H1 (cell line): ENCODE measurements around the gene NEGR1. TPM values are rescaled to one million over a fixed set of nuclear protein-coding genes. Genes with fewer than 3 reads are reported as not detected.

Source experiments
- CTCF ChIA-PET: fragments of 300-600 bp; sonication (Branson Sonifier 250); formaldehyde crosslinking; loops from one replicate; lab custom pipeline; 2021; ENCODE audit not compliant: partially characterized antibody; lab: Charles Lee
- POLR2A ChIA-PET: fragments of 300-600 bp; sonication (Branson Sonifier 250); formaldehyde crosslinking; loops from one replicate; lab custom pipeline; 2021; ENCODE audit warnings: inconsistent platforms; ENCODE audit not compliant: partially characterized antibody; lab: Charles Lee
- DNase-seq, 2 experiments: peaks; one replicate each; pipeline versions ENCODE4 v3.0.0 to v3.0.0-alpha.2; 2010 to 2022; ENCODE audit warnings: low spot score in 2 of 2, low read depth in 1 of 2, mixed read lengths in 1 of 2
- FAIRE-seq: peaks from 2 replicates; lab custom pipeline; 2011; peaks lifted over from hg19 to GRCh38; lab: Jason Lieb, UNC
- H2AFZ ChIP-seq: 2 replicates; pipeline ENCODE4 v1.8.1; 2012; ENCODE audit warnings: low read length, inconsistent platforms
- H2AK5ac ChIP-seq: 2 replicates; pipeline ENCODE4 v1.6.1; 2013; ENCODE audit warnings: low read depth, low read length
- H2BK120ac ChIP-seq: replicated peaks from 2 replicates; pipeline ENCODE3; 2013; ENCODE audit warnings: low read depth, low read length, inconsistent platforms
- H2BK12ac ChIP-seq: 2 replicates; pipeline ENCODE4 v1.6.1; 2013; ENCODE audit warnings: low read depth, low read length
- H2BK15ac ChIP-seq: 2 replicates; pipeline ENCODE4 v1.6.1; 2013; ENCODE audit warnings: low read length
- H2BK20ac ChIP-seq: 2 replicates; pipeline ENCODE4 v1.6.1; 2013; ENCODE audit warnings: low read length
- H2BK5ac ChIP-seq: 2 replicates; pipeline ENCODE4 v1.6.1; 2013; ENCODE audit warnings: low read depth, low read length
- H3K14ac ChIP-seq: 2 replicates; pipeline ENCODE4 v1.6.1; 2013; ENCODE audit warnings: inconsistent platforms; ENCODE audit not compliant: insufficient read length
- H3K18ac ChIP-seq: 2 replicates; pipeline ENCODE4 v1.6.1; 2013; ENCODE audit warnings: low read length; ENCODE audit errors: extremely low read depth
- H3K23ac ChIP-seq: 2 replicates; pipeline ENCODE4 v1.6.1; 2013; ENCODE audit warnings: inconsistent platforms; ENCODE audit not compliant: insufficient read length
- H3K23me2 ChIP-seq: 2 replicates; pipeline ENCODE4 v1.6.1; 2013; ENCODE audit warnings: low read depth, low read length
- H3K27ac ChIP-seq: 2 replicates; pipeline ENCODE4 v1.6.1; 2011; ENCODE audit warnings: low read depth, low read length, inconsistent platforms
- H3K27me3 ChIP-seq, 4 experiments: replicated peaks in 1 of 4; 1 replicate in 1 of 4; 2 replicates in 3 of 4; pipeline versions ENCODE4 v1.6.1 to v1.8.1; 2011 to 2013; ENCODE audit warnings: low read length in 3 of 4, mild to moderate bottlenecking in 3 of 4, inconsistent platforms in 2 of 4, mixed read lengths in 2 of 4, moderate library complexity in 1 of 4; ENCODE audit not compliant: control insufficient read depth in 3 of 4, insufficient read depth in 3 of 4; ENCODE audit errors: extremely low read depth in 1 of 4
- H3K36me3 ChIP-seq, 4 experiments: 2 replicates each; pipeline versions ENCODE4 v1.6.1 to v1.8.1; 2011 to 2013; ENCODE audit warnings: mild to moderate bottlenecking in 4 of 4, low read length in 3 of 4, moderate library complexity in 2 of 4, control low read depth in 1 of 4, inconsistent platforms in 1 of 4; ENCODE audit not compliant: insufficient read depth in 4 of 4, control insufficient read depth in 2 of 4
- H3K4ac ChIP-seq: replicated peaks from 2 replicates; pipeline ENCODE3; 2013; ENCODE audit warnings: low read length, low read depth, mixed read lengths, inconsistent platforms; ENCODE audit not compliant: insufficient read length
- H3K4me1 ChIP-seq, 4 experiments: replicated peaks in 1 of 4; 1 replicate in 1 of 4; 2 replicates in 3 of 4; pipeline versions ENCODE4 v1.6.1 to v1.8.1; 2011 to 2013; ENCODE audit warnings: low read length in 3 of 4, inconsistent platforms in 2 of 4, mixed read lengths in 1 of 4; ENCODE audit not compliant: insufficient read depth in 4 of 4, control insufficient read depth in 3 of 4
- H3K4me2 ChIP-seq, 2 experiments: 2 replicates each; pipeline versions ENCODE4 v1.6.1 to v1.8.1; 2011 to 2013; ENCODE audit warnings: low read depth in 2 of 2, low read length in 2 of 2, control low read depth in 1 of 2, inconsistent platforms in 1 of 2, mild to moderate bottlenecking in 1 of 2; ENCODE audit not compliant: insufficient read depth in 1 of 2
- H3K4me3 ChIP-seq, 4 experiments: fragments of 200-600, 300-600 bp in 1 of 4; sonication (generic), shearing (Covaris generic), sonication (Bioruptor Twin) in 1 of 4; 2 replicates each; pipeline versions ENCODE4 v1.5.1 to v1.8.1; 2011 to 2016; ENCODE audit warnings: low read length in 4 of 4, low read depth in 3 of 4, control low read depth in 2 of 4, inconsistent platforms in 2 of 4, mild to moderate bottlenecking in 2 of 4, mixed read lengths in 1 of 4, moderate library complexity in 1 of 4; ENCODE audit not compliant: insufficient read depth in 2 of 4; ENCODE audit errors: extremely low read depth in 1 of 4
- H3K56ac ChIP-seq: replicated peaks from 2 replicates; pipeline ENCODE3; 2013; ENCODE audit warnings: low read depth, mild to moderate bottlenecking, mixed read lengths, low read length, inconsistent platforms; ENCODE audit not compliant: insufficient read length
- H3K79me1 ChIP-seq: 2 replicates; pipeline ENCODE4 v1.6.1; 2013; ENCODE audit warnings: low read depth, low read length, control low read depth
- H3K79me2 ChIP-seq, 2 experiments: 2 replicates each; pipeline versions ENCODE4 v1.6.1 to v1.8.1; 2012 to 2013; ENCODE audit warnings: low read length in 2 of 2, mild to moderate bottlenecking in 2 of 2, inconsistent platforms in 1 of 2; ENCODE audit not compliant: insufficient read depth in 2 of 2, control insufficient read depth in 1 of 2
- H3K9ac ChIP-seq, 4 experiments: replicated peaks in 1 of 4; 1 replicate in 1 of 4; 2 replicates in 3 of 4; pipeline versions ENCODE4 v1.6.1 to v1.8.1; 2011 to 2013; ENCODE audit warnings: low read depth in 3 of 4, low read length in 3 of 4, control low read depth in 2 of 4, mild to moderate bottlenecking in 2 of 4, moderate library complexity in 2 of 4, inconsistent platforms in 1 of 4; ENCODE audit errors: extremely low read depth in 1 of 4
- H3K9me3 ChIP-seq, 2 experiments: 2 replicates each; pipeline versions ENCODE4 v1.6.1 to v1.8.1; 2012 to 2013; ENCODE audit warnings: mild to moderate bottlenecking in 2 of 2, moderate library complexity in 2 of 2, control low read depth in 1 of 2, inconsistent platforms in 1 of 2, low read depth in 1 of 2, low read length in 1 of 2, mixed read lengths in 1 of 2; ENCODE audit not compliant: insufficient read depth in 2 of 2
- H4K20me1 ChIP-seq, 2 experiments: replicated peaks in 1 of 2; 2 replicates each; pipeline versions ENCODE3 to v1.8.1; 2011 to 2013; ENCODE audit warnings: inconsistent platforms in 2 of 2, low read length in 2 of 2, mild to moderate bottlenecking in 1 of 2; ENCODE audit not compliant: insufficient read depth in 2 of 2, control insufficient read depth in 1 of 2
- H4K5ac ChIP-seq: 2 replicates; pipeline ENCODE4 v1.6.1; 2013; ENCODE audit warnings: low read length, low read depth, mixed read lengths, inconsistent platforms; ENCODE audit not compliant: insufficient read length
- H4K8ac ChIP-seq: 2 replicates; pipeline ENCODE4 v1.8.0; 2013; ENCODE audit warnings: mild to moderate bottlenecking, moderate library complexity, low read length, inconsistent platforms; ENCODE audit not compliant: insufficient read depth; ENCODE audit errors: extremely low read depth
- H4K91ac ChIP-seq: replicated peaks from 2 replicates; pipeline ENCODE3; 2013; ENCODE audit warnings: low read length, mixed read lengths, inconsistent platforms; ENCODE audit not compliant: insufficient read length
- BCL11A ChIP-seq, 2 experiments: IDR thresholded peaks; one replicate each; pipeline ENCODE4 v1.6.1; 2011; ENCODE audit warnings: low read depth in 2 of 2, low read length in 2 of 2, mild to moderate bottlenecking in 2 of 2
- CBX5 ChIP-seq: fragments of 300-800, 300-1000 bp; sonication (generic); IDR thresholded peaks from 2 replicates; pipeline ENCODE4 v1.7.1; 2016; ENCODE audit warnings: antibody characterized with exemption, low read length, low read depth
- CTCF ChIP-seq, 3 experiments: IDR thresholded peaks; 1 replicate in 2 of 3; 2 replicates in 1 of 3; pipeline versions ENCODE4 v1.5.1 to v1.6.1; 2011; ENCODE audit warnings: low read length in 3 of 3, mild to moderate bottlenecking in 3 of 3, inconsistent platforms in 2 of 3, low read depth in 1 of 3, moderate library complexity in 1 of 3; ENCODE audit not compliant: insufficient read depth in 1 of 3; ENCODE audit errors: control extremely low read depth in 1 of 3
- KDM1A ChIP-seq: fragments of 200-600, 300-600 bp; sonication (generic); IDR thresholded peaks from 2 replicates; pipeline ENCODE4 v1.7.1; 2016; ENCODE audit warnings: mild to moderate bottlenecking, low read length, borderline replicate concordance
- KDM4A ChIP-seq: IDR thresholded peaks from one replicate; pipeline ENCODE4 v1.7.1; 2012; ENCODE audit warnings: low read depth, mild to moderate bottlenecking, moderate library complexity, low read length, inconsistent platforms; ENCODE audit not compliant: severe bottlenecking
- MAFK ChIP-seq: IDR thresholded peaks from 2 replicates; pipeline ENCODE4 v1.6.1; 2012; ENCODE audit warnings: low read depth, mild to moderate bottlenecking, improper control_type of control experiment, low read length
- MAX ChIP-seq: IDR thresholded peaks from 2 replicates; pipeline ENCODE4 v1.6.1; 2012; ENCODE audit warnings: inconsistent platforms
- SAP30 ChIP-seq: fragments of 300-600 bp; sonication (generic); IDR thresholded peaks from 2 replicates; pipeline ENCODE4 v1.7.1; 2012; ENCODE audit warnings: low read length, moderate library complexity, mild to moderate bottlenecking, inconsistent platforms; ENCODE audit not compliant: insufficient read depth, insufficient replicate concordance
- SP2 ChIP-seq: IDR thresholded peaks from 2 replicates; pipeline ENCODE4 v1.6.1; 2012; ENCODE audit warnings: mild to moderate bottlenecking, low read length, inconsistent platforms
- WGBS, 2 experiments: shearing (Covaris generic) in 1 of 2; methylation state at CpG; one replicate each; pipeline versions ENCODE4 v1.1.6 to v1.1.7; 2013 to 2015; ENCODE audit warnings: low lambda C conversion rate in 2 of 2, mixed read lengths in 2 of 2, inconsistent platforms in 1 of 2, low coverage in 1 of 2, missing lambda C conversion rate in 1 of 2; ENCODE audit not compliant: insufficient replicate concordance in 2 of 2, insufficient coverage in 1 of 2, insufficient read length in 1 of 2; ENCODE audit errors: extremely low coverage in 1 of 2, missing lambda C conversion rate in 1 of 2; 5-methylcytosine and 5-hydroxymethylcytosine counted together
- polyA plus RNA-seq, 7 experiments: library from polyadenylated mRNA; depleted of rRNA in 3 of 7; stranded (reverse) in 5 of 7; unstranded in 2 of 7; fragments of >200 nt in 5 of 7; fragments of 200-250 nt in 2 of 7; gene quantifications; 1 replicate in 5 of 7; 2 replicates in 1 of 7; 4 replicates in 1 of 7; pipeline versions ENCODE4 v1.2.1 to v1.2.3, GENCODE V29; 2011 to 2013; ENCODE audit warnings: missing spikeins in 2 of 7, mixed read lengths in 2 of 7
- total RNA-seq: library from RNA; stranded (reverse); fragmentation: NEBNext Ultra II Directional; extraction: Animal tissue kit (Norgen Biotek cat#: 25700); gene quantifications from 2 replicates; pipeline ENCODE4 v1.2.1, GENCODE V29; 2021

NEGR1 gene
- total and polyA plus RNA-seq, 2 of the 8 experiments (the other 6 are each of a cell fraction or from before 2014, with no cell fraction given) = 0.71 to 1.3 TPM

GRCh38 chr1:72281637-72282270 lies 585 bp downstream of the NEGR1 start:
- no peak overlapping the region for H2AK5ac ChIP-seq
- DNase-seq (no peak), FAIRE-seq (no peak)
- H4K20me1 ChIP-seq = no peaks in the 10 kb centered on the region
- no peaks in the 10 kb centered on the region for H3K79me1 ChIP-seq
- no peak overlapping the region for H4K91ac ChIP-seq
- no peak overlapping the region for H3K56ac ChIP-seq
- peak overlapping the region; percentile 37; the same call in 1 of the 2 replicates for H2BK15ac ChIP-seq
- H3K23me2 ChIP-seq = peaks cover 20% of the 10 kb centered on the region
- H3K4ac ChIP-seq = no peak overlapping the region
- peaks cover 0 to 2% of the 10 kb centered on the region in 2 experiments; a peak in 1 of 4 replicates for H3K79me2 ChIP-seq
- H3K36me3 ChIP-seq = no peaks in the 10 kb centered on the region
- no peak overlapping the region for H2BK5ac ChIP-seq
- no peak overlapping the region; the same call in 1 of the 2 replicates for H4K8ac ChIP-seq
- H2BK120ac ChIP-seq = no peak overlapping the region
- H3K18ac ChIP-seq = no peak overlapping the region; the same call in 1 of the 2 replicates
- H3K4me2 ChIP-seq = peak overlapping the region; percentile 90 to 99
- ChIA-PET POLR2A (no interaction called here), CTCF (interaction anchor here (0.9 kb wide), 1 partner anchor 55 kb away, joined by 3 read pairs; no protein-coding TSS in a partner anchor)
- H3K4me3 ChIP-seq = peak overlapping the region; percentile 81 to 94 (median 92)
- peaks cover 0 to 23% (median 3%) of the 10 kb centered on the region in 4 experiments; a peak in 3 of 7 replicates for H3K27me3 ChIP-seq
- no peaks in the 10 kb centered on the region for H3K9me3 ChIP-seq
- H3K9ac ChIP-seq = peak overlapping the region in 3 of 4 experiments; percentile 31 to 62 (median 60); a peak in 4 of 7 replicates
- H2BK12ac ChIP-seq = no peak overlapping the region
- no peak overlapping the region for H2BK20ac ChIP-seq
- WGBS, 2 experiments = 22 to 100% methylated on average over 1 to 10 of the region's 10 CpGs
- no peak overlapping the region for H4K5ac ChIP-seq
- H3K14ac ChIP-seq = no peak overlapping the region
- H3K23ac ChIP-seq = no peak overlapping the region
- H3K4me1 ChIP-seq = peaks cover 0 to 8% (median under 1%) of the 10 kb centered on the region in 4 experiments; a peak in 3 of 7 replicates
- no peak overlapping the region for H3K27ac ChIP-seq
- peak overlapping the region; percentile 92 for H2AFZ ChIP-seq
- TF ChIP-seq MAFK (no peak), BCL11A (IDR thresholded peaks at IDR 0.05; ENCODE audit: low read depth in 2 of 2, low read length in 2 of 2) (no peak), CBX5 (no peak), CTCF (IDR thresholded peaks at IDR 0.05; ENCODE audit: control extremely low read depth in 1 of 3, insufficient read depth in 1 of 3, low read depth in 1 of 3, low read length in 3 of 3) (no peak), KDM4A (no peak), SAP30 (no peak), MAX (no peak), SP2 (no peak), KDM1A (no peak)
